ENCODE measurements around the gene S100A9. TPM values are rescaled to one million over a fixed set of nuclear protein-coding genes. Genes with fewer than 3 reads are reported as not detected.

The S100A9 gene
- total and polyA plus RNA-seq, 2 experiments from 2014 or later = not detected

DNA sequence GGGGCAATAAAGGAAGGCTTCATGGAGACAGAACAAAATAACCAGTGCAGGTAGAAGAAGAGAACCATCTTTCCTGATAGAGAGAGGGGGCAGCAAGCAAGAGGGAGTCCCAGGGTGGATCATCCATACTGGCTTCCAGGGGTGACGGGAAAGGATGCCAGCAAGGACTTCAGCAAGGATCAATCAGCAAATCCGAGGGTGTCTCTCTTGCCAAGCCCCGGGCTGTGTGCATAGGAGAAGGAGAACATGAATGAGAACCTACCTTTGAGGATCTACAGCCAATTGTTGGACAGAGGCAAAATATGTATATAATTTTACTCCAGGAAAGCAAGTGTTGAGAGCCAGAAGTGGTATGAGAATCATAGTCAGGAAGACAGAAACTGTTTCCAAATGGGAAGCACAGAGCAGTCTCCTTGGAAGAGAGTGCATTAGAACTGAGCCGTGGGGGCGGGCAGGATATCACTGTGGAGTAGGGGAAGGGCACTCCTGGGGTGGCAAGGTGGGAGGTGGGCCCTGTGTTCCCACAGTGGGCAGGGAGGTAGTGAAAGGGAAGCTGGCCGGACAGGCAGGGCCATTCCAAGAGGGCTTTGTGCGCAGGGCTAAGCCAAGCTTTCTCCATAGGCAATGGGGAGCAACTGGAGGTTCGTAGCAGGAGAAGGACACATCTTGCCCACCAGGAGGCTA lies 1.1 kb upstream of the S100A9 start:
- H3K9me3 Mint-ChIP-seq = no peaks in the 10 kb centered on the region

More for the DNA sequence above, 1.1 kb upstream of the S100A9 start:
- Histone ChIP-seq H4K20me1 (replicated peaks; ENCODE audit: insufficient read depth) (no peaks in the 10 kb centered on the region), H3K4me2 (no peak overlapping the region), H3K9me2 (ENCODE audit: insufficient read depth) (no peaks in the 10 kb centered on the region), H3K36me3 (ENCODE audit: insufficient read depth) (no peaks in the 10 kb centered on the region), H3K4me1 (ENCODE audit: insufficient read depth) (no peaks in the 10 kb centered on the region), H3K27ac (ENCODE audit: low read depth) (no peak overlapping the region), H3K4me3 (no peak overlapping the region), H3K27me3 (ENCODE audit: insufficient read depth) (no peaks in the 10 kb centered on the region), H3F3A (replicated peaks; ENCODE audit: low read depth) (no peaks in the 10 kb centered on the region), H3K79me2 (replicated peaks; ENCODE audit: insufficient read depth) (no peaks in the 10 kb centered on the region), H2AFZ (no peak overlapping the region)
- no peak for TF ChIP-seq EZH2 (IDR thresholded peaks at IDR 0.05; ENCODE audit: low read depth, unreplicated experiment)
- TF ChIP-seq, protein P1, sequence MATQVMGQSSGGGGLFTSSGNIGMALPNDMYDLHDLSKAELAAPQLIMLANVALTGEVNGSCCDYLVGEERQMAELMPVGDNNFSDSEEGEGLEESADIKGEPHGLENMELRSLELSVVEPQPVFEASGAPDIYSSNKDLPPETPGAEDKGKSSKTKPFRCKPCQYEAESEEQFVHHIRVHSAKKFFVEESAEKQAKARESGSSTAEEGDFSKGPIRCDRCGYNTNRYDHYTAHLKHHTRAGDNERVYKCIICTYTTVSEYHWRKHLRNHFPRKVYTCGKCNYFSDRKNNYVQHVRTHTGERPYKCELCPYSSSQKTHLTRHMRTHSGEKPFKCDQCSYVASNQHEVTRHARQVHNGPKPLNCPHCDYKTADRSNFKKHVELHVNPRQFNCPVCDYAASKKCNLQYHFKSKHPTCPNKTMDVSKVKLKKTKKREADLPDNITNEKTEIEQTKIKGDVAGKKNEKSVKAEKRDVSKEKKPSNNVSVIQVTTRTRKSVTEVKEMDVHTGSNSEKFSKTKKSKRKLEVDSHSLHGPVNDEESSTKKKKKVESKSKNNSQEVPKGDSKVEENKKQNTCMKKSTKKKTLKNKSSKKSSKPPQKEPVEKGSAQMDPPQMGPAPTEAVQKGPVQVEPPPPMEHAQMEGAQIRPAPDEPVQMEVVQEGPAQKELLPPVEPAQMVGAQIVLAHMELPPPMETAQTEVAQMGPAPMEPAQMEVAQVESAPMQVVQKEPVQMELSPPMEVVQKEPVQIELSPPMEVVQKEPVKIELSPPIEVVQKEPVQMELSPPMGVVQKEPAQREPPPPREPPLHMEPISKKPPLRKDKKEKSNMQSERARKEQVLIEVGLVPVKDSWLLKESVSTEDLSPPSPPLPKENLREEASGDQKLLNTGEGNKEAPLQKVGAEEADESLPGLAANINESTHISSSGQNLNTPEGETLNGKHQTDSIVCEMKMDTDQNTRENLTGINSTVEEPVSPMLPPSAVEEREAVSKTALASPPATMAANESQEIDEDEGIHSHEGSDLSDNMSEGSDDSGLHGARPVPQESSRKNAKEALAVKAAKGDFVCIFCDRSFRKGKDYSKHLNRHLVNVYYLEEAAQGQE (IDR thresholded peaks at IDR 0.05; ENCODE audit: unreplicated experiment) = no peak
- TF ChIP-seq, protein P2, sequence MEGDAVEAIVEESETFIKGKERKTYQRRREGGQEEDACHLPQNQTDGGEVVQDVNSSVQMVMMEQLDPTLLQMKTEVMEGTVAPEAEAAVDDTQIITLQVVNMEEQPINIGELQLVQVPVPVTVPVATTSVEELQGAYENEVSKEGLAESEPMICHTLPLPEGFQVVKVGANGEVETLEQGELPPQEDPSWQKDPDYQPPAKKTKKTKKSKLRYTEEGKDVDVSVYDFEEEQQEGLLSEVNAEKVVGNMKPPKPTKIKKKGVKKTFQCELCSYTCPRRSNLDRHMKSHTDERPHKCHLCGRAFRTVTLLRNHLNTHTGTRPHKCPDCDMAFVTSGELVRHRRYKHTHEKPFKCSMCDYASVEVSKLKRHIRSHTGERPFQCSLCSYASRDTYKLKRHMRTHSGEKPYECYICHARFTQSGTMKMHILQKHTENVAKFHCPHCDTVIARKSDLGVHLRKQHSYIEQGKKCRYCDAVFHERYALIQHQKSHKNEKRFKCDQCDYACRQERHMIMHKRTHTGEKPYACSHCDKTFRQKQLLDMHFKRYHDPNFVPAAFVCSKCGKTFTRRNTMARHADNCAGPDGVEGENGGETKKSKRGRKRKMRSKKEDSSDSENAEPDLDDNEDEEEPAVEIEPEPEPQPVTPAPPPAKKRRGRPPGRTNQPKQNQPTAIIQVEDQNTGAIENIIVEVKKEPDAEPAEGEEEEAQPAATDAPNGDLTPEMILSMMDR (conservative IDR thresholded peaks at IDR 0.05; ENCODE audit: low read depth in 2 of 2) = no peak
- TF ChIP-seq NANOG (IDR thresholded peaks at IDR 0.05; ENCODE audit: borderline replicate concordance) = no peak
- TF ChIP-seq, protein P3, sequence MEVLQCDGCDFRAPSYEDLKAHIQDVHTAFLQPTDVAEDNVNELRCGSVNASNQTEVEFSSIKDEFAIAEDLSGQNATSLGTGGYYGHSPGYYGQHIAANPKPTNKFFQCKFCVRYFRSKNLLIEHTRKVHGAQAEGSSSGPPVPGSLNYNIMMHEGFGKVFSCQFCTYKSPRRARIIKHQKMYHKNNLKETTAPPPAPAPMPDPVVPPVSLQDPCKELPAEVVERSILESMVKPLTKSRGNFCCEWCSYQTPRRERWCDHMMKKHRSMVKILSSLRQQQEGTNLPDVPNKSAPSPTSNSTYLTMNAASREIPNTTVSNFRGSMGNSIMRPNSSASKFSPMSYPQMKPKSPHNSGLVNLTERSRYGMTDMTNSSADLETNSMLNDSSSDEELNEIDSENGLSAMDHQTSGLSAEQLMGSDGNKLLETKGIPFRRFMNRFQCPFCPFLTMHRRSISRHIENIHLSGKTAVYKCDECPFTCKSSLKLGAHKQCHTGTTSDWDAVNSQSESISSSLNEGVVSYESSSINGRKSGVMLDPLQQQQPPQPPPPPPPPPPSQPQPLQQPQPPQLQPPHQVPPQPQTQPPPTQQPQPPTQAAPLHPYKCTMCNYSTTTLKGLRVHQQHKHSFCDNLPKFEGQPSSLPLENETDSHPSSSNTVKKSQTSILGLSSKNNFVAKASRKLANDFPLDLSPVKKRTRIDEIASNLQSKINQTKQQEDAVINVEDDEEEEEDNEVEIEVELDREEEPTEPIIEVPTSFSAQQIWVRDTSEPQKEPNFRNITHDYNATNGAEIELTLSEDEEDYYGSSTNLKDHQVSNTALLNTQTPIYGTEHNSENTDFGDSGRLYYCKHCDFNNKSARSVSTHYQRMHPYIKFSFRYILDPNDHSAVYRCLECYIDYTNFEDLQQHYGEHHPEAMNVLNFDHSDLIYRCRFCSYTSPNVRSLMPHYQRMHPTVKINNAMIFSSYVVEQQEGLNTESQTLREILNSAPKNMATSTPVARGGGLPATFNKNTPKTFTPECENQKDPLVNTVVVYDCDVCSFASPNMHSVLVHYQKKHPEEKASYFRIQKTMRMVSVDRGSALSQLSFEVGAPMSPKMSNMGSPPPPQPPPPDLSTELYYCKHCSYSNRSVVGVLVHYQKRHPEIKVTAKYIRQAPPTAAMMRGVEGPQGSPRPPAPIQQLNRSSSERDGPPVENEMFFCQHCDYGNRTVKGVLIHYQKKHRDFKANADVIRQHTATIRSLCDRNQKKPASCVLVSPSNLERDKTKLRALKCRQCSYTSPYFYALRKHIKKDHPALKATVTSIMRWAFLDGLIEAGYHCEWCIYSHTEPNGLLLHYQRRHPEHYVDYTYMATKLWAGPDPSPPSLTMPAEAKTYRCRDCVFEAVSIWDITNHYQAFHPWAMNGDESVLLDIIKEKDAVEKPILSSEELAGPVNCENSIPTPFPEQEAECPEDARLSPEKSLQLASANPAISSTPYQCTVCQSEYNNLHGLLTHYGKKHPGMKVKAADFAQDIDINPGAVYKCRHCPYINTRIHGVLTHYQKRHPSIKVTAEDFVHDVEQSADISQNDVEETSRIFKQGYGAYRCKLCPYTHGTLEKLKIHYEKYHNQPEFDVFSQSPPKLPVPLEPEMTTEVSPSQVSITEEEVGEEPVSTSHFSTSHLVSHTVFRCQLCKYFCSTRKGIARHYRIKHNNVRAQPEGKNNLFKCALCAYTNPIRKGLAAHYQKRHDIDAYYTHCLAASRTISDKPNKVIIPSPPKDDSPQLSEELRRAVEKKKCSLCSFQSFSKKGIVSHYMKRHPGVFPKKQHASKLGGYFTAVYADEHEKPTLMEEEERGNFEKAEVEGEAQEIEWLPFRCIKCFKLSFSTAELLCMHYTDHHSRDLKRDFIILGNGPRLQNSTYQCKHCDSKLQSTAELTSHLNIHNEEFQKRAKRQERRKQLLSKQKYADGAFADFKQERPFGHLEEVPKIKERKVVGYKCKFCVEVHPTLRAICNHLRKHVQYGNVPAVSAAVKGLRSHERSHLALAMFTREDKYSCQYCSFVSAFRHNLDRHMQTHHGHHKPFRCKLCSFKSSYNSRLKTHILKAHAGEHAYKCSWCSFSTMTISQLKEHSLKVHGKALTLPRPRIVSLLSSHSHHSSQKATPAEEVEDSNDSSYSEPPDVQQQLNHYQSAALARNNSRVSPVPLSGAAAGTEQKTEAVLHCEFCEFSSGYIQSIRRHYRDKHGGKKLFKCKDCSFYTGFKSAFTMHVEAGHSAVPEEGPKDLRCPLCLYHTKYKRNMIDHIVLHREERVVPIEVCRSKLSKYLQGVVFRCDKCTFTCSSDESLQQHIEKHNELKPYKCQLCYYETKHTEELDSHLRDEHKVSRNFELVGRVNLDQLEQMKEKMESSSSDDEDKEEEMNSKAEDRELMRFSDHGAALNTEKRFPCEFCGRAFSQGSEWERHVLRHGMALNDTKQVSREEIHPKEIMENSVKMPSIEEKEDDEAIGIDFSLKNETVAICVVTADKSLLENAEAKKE (CRISPR knock-in tag; IDR thresholded peaks at IDR 0.05) = no peak
- no peak for TF ChIP-seq ZNF114 (CRISPR knock-in tag; IDR thresholded peaks at IDR 0.05)
- TF ChIP-seq EZH2phosphoT487 (IDR thresholded peaks at IDR 0.05; ENCODE audit: unreplicated experiment) = no peak
- no peak for TF ChIP-seq STAT1 (IDR thresholded peaks at IDR 0.05; ENCODE audit: unreplicated experiment)
- TF ChIP-seq POLR2AphosphoS5 (IDR thresholded peaks at IDR 0.05; ENCODE audit: low read depth) = no peak
- TF ChIP-seq, protein P4, sequence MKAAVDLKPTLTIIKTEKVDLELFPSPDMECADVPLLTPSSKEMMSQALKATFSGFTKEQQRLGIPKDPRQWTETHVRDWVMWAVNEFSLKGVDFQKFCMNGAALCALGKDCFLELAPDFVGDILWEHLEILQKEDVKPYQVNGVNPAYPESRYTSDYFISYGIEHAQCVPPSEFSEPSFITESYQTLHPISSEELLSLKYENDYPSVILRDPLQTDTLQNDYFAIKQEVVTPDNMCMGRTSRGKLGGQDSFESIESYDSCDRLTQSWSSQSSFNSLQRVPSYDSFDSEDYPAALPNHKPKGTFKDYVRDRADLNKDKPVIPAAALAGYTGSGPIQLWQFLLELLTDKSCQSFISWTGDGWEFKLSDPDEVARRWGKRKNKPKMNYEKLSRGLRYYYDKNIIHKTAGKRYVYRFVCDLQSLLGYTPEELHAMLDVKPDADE (IDR thresholded peaks at IDR 0.05) = no peak
- no peak for TF ChIP-seq JUNB (IDR thresholded peaks at IDR 0.05; ENCODE audit: unreplicated experiment)
- no peak for TF ChIP-seq ZNF331 (CRISPR knock-in tag; IDR thresholded peaks at IDR 0.05; ENCODE audit: low read depth)
- no peak for TF ChIP-seq CREB1 (CRISPR knock-in tag; IDR thresholded peaks at IDR 0.05; ENCODE audit: low read depth)
- H3K27me3 Mint-ChIP-seq (ENCODE audit: insufficient read depth, low read depth, poor library complexity) = peaks cover 7% of the 10 kb centered on the region
- no peak overlapping the region for H3K27ac Mint-ChIP-seq
- H3K4me1 Mint-ChIP-seq = peaks cover 8% of the 10 kb centered on the region; the same call in 1 of the 3 replicates
- no peak overlapping the region for H3K4me3 Mint-ChIP-seq
- no peaks in the 10 kb centered on the region for H3K36me3 Mint-ChIP-seq (ENCODE audit: low read depth)
- DNase-seq (ENCODE audit: low spot score) (no peak), ATAC-seq (no peak)
